ENCODE results near the gene PADI3.

Gene PADI3

GRCh38 chr1:17301767-17302166, 52.9 kb downstream of the PADI3 start:
- no peaks in the 10 kb centered on the region for H3K36me3 ChIP-seq (ENCODE audit: insufficient read depth, low read depth, low read length)
- no peaks in the 10 kb centered on the region for H3K27me3 ChIP-seq (ENCODE audit: insufficient read depth, low read length)
- H3K27ac ChIP-seq (ENCODE audit: low read length), result no peak overlapping the region
- peaks cover 19% of the 10 kb centered on the region for H3K9me3 ChIP-seq (ENCODE audit: insufficient read depth, low read depth, low read length)
- H3K9ac ChIP-seq (ENCODE audit: low read depth, low read length), result no peak overlapping the region
- no peak overlapping the region for H3K4me3 ChIP-seq (ENCODE audit: low read length)
- no peaks in the 10 kb centered on the region; the same call in 1 of the 2 replicates for H3K4me1 ChIP-seq (ENCODE audit: insufficient read depth, low read length)

- Histone ChIP-seq H3K36me3 (ENCODE audit: insufficient read depth, low read depth, low read length) (no peaks in the 10 kb centered on the region), H3K4me1 (ENCODE audit: insufficient read depth, low read length) (peaks cover under 1% of the 10 kb centered on the region), H3K9me3 (ENCODE audit: insufficient read depth, low read depth, low read length) (peaks cover 19% of the 10 kb centered on the region), H3K27me3 (ENCODE audit: insufficient read depth, low read length) (no peaks in the 10 kb centered on the region), H3K27ac (ENCODE audit: low read length) (no peak overlapping the region), H3K9ac (ENCODE audit: low read depth, low read length) (no peak overlapping the region), H3K4me3 (ENCODE audit: low read length) (no peak overlapping the region)
These were observed 55.4 kb downstream of the PADI3 start for GRCh38 chr1:17304151-17304825.

- H3K27ac ChIP-seq (ENCODE audit: low read length), result no peak overlapping the region
- H3K4me3 ChIP-seq (ENCODE audit: low read length), result no peak overlapping the region
- H3K9me3 ChIP-seq (ENCODE audit: insufficient read depth, low read depth, low read length), result peaks cover 19% of the 10 kb centered on the region
- H3K36me3 ChIP-seq (ENCODE audit: insufficient read depth, low read depth, low read length), result no peaks in the 10 kb centered on the region
- H3K4me1 ChIP-seq (ENCODE audit: insufficient read depth, low read length), result peaks cover 5% of the 10 kb centered on the region
- H3K27me3 ChIP-seq (ENCODE audit: insufficient read depth, low read length), result no peaks in the 10 kb centered on the region
- no peak overlapping the region for H3K9ac ChIP-seq (ENCODE audit: low read depth, low read length)
These were observed 55.9 kb downstream of the PADI3 start for GRCh38 chr1:17304826-17305175.

DNA sequence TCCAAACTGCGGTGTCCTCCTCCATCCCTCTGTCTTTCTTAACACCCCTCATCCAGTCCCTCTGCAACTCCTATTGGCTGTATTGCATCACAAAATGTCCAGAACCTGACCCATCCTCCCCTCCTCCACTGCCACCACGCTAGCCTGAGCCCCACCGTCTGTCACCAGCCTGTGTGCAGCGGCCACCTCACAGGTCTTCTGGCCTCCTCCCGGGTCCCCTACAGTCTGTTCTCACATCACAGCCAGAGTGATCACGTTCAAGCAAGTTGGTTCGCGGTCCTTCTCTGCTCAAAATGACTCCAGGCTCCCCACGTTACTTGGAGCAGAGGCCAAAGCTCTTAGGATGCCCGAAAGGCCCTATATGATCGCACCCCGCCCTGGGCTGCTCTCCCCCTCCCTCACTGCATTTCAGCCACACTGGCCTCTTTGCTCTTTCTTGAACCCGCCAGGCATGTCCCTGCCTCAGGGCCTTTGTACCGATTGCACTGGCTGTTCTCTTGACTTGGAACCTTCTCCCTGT, 56.7 kb downstream of the PADI3 start:
- Histone ChIP-seq H3K9me3 (ENCODE audit: insufficient read depth, low read depth, low read length) (peaks cover 19% of the 10 kb centered on the region), H3K27ac (ENCODE audit: low read length) (no peak overlapping the region), H3K9ac (ENCODE audit: low read depth, low read length) (no peak overlapping the region), H3K27me3 (ENCODE audit: insufficient read depth, low read length) (no peaks in the 10 kb centered on the region), H3K4me3 (ENCODE audit: low read length) (no peak overlapping the region), H3K36me3 (ENCODE audit: insufficient read depth, low read depth, low read length) (no peaks in the 10 kb centered on the region), H3K4me1 (ENCODE audit: insufficient read depth, low read length) (peaks cover 5% of the 10 kb centered on the region)

- Histone ChIP-seq H3K27ac (ENCODE audit: low read length) (no peak overlapping the region), H3K27me3 (ENCODE audit: insufficient read depth, low read length) (no peaks in the 10 kb centered on the region), H3K4me3 (ENCODE audit: low read length) (no peak overlapping the region), H3K9ac (ENCODE audit: low read depth, low read length) (no peak overlapping the region), H3K36me3 (ENCODE audit: insufficient read depth, low read depth, low read length) (no peaks in the 10 kb centered on the region), H3K9me3 (ENCODE audit: insufficient read depth, low read depth, low read length) (peaks cover 14% of the 10 kb centered on the region), H3K4me1 (ENCODE audit: insufficient read depth, low read length) (peaks cover 5% of the 10 kb centered on the region)
These were observed 57.5 kb downstream of the PADI3 start for GRCh38 chr1:17306407-17306806.

GRCh38 chr1:17306921-17307320, 58.0 kb downstream of the PADI3 start:
- no peak overlapping the region for H3K27ac ChIP-seq (ENCODE audit: low read length)
- H3K4me3 ChIP-seq (ENCODE audit: low read length), result no peak overlapping the region
- no peak overlapping the region for H3K9ac ChIP-seq (ENCODE audit: low read depth, low read length)
- H3K4me1 ChIP-seq (ENCODE audit: insufficient read depth, low read length), result peaks cover 5% of the 10 kb centered on the region
- no peaks in the 10 kb centered on the region for H3K27me3 ChIP-seq (ENCODE audit: insufficient read depth, low read length)
- peaks cover 10% of the 10 kb centered on the region for H3K9me3 ChIP-seq (ENCODE audit: insufficient read depth, low read depth, low read length)
- no peaks in the 10 kb centered on the region for H3K36me3 ChIP-seq (ENCODE audit: insufficient read depth, low read depth, low read length)

GRCh38 chr1:17307329-17307728, 58.4 kb downstream of the PADI3 start:
- no peak overlapping the region for H3K4me3 ChIP-seq (ENCODE audit: low read length)
- H3K27me3 ChIP-seq (ENCODE audit: insufficient read depth, low read length), result no peaks in the 10 kb centered on the region
- H3K27ac ChIP-seq (ENCODE audit: low read length), result no peak overlapping the region
- H3K9me3 ChIP-seq (ENCODE audit: insufficient read depth, low read depth, low read length), result peaks cover 6% of the 10 kb centered on the region
- peaks cover 5% of the 10 kb centered on the region for H3K4me1 ChIP-seq (ENCODE audit: insufficient read depth, low read length)
- no peak overlapping the region for H3K9ac ChIP-seq (ENCODE audit: low read depth, low read length)
- no peaks in the 10 kb centered on the region for H3K36me3 ChIP-seq (ENCODE audit: insufficient read depth, low read depth, low read length)

- Histone ChIP-seq H3K4me1 (ENCODE audit: insufficient read depth, low read length) (peaks cover 5% of the 10 kb centered on the region), H3K4me3 (ENCODE audit: low read length) (no peak within 1 kb of the TSS), H3K9me3 (ENCODE audit: insufficient read depth, low read depth, low read length) (no peaks in the 10 kb centered on the region), H3K9ac (ENCODE audit: low read depth, low read length) (no peak within 1 kb of the TSS), H3K27me3 (ENCODE audit: insufficient read depth, low read length) (no peaks in the 10 kb centered on the region), H3K27ac (ENCODE audit: low read length) (no peak within 1 kb of the TSS), H3K36me3 (ENCODE audit: insufficient read depth, low read depth, low read length) (no peaks in the 10 kb centered on the region)
These were observed 59.0 kb downstream of the PADI3 start, which contains the start of gene PADI4 for GRCh38 chr1:17307946-17308345. Gene PADI4 (plus strand): TSS chr1:17308197. CDS start chr1:17308223, 26 bp downstream.

DNA sequence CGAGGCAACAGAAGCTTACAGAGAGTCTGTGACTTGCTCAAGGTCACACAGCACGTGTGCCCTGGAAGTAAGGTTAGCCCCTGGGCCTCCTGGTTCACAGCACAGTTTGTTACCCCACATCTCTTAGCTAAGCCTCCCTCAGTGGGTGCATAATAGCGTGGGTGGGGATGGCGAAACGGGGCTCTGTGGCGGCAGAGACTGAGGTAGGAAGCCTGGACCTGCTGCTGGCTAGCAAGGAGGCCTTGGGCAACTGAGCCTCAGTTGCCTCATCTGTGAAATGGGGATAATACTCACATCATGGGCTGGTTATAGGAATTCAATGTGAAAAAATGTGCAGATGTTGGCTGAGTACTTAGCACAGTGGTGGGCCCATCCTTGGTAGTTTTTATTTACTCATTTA, 59.7 kb downstream of the PADI3 start:
- H3K9me3 ChIP-seq (ENCODE audit: insufficient read depth, low read depth, low read length), result no peaks in the 10 kb centered on the region
- H3K4me1 ChIP-seq (ENCODE audit: insufficient read depth, low read length), result peaks cover 5% of the 10 kb centered on the region
- no peak overlapping the region for H3K27ac ChIP-seq (ENCODE audit: low read length)
- no peaks in the 10 kb centered on the region for H3K27me3 ChIP-seq (ENCODE audit: insufficient read depth, low read length)
- no peak overlapping the region for H3K4me3 ChIP-seq (ENCODE audit: low read length)
- no peaks in the 10 kb centered on the region for H3K36me3 ChIP-seq (ENCODE audit: insufficient read depth, low read depth, low read length)
- no peak overlapping the region for H3K9ac ChIP-seq (ENCODE audit: low read depth, low read length)

DNA sequence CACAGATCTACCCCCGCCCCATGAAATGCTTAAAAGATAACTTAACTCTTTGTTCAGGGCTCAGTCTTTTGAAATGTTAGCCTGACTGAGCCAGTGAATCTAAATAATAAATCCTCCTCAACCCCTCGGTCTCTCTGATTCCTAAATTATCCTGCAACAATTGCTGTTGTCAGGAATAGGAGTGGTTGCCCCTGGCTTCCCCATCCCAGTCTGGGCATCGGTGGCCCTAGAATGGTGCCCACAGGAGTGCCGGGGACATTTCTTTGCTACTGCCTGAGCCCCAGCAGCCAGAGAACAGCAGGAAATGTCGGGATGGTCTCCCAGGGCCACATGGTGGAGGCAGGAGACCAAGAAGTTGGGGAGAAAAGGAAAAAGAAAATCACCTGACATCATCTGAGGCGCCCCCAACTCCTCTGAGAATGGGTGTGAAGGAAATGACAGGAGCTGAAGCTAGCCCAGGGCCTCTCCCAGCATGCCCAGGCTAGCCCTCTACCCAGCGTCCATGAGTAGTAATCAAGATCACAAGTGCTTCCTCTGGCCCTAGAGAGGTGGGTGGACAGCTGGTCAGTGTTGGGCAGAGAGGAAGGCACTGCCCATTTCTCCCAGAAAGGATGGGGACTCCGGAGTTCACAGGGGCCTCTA, 60.6 kb downstream of the PADI3 start:
- Histone ChIP-seq H3K27ac (ENCODE audit: low read length) (no peak overlapping the region), H3K9me3 (ENCODE audit: insufficient read depth, low read depth, low read length) (no peaks in the 10 kb centered on the region), H3K36me3 (ENCODE audit: insufficient read depth, low read depth, low read length) (no peaks in the 10 kb centered on the region), H3K4me3 (ENCODE audit: low read length) (no peak overlapping the region), H3K9ac (ENCODE audit: low read depth, low read length) (no peak overlapping the region), H3K4me1 (ENCODE audit: insufficient read depth, low read length) (peaks cover 8% of the 10 kb centered on the region), H3K27me3 (ENCODE audit: insufficient read depth, low read length) (no peaks in the 10 kb centered on the region)

GRCh38 chr1:17310068-17310640, 61.3 kb downstream of the PADI3 start:
- no peak overlapping the region for H3K9ac ChIP-seq (ENCODE audit: low read depth, low read length)
- H3K4me1 ChIP-seq (ENCODE audit: insufficient read depth, low read length), result peaks cover 14% of the 10 kb centered on the region
- H3K4me3 ChIP-seq (ENCODE audit: low read length), result no peak overlapping the region
- no peak overlapping the region for H3K27ac ChIP-seq (ENCODE audit: low read length)
- no peaks in the 10 kb centered on the region for H3K9me3 ChIP-seq (ENCODE audit: insufficient read depth, low read depth, low read length)
- no peaks in the 10 kb centered on the region for H3K27me3 ChIP-seq (ENCODE audit: insufficient read depth, low read length)
- no peaks in the 10 kb centered on the region for H3K36me3 ChIP-seq (ENCODE audit: insufficient read depth, low read depth, low read length)

All from iPS-20b (cell line).